IPS-NIHi7 (cell line): ENCODE data around the gene REEP1.
"Not testable (repeated sequence)": the region's sequence is repeated elsewhere in the genome, so short reads cannot be mapped to it uniquely, and the experiment has no call there.

ENCODE experiments used
- DNase-seq: peaks from one replicate; pipeline ENCODE4 v3.0.0; 2012; ENCODE audit warnings: mixed read lengths; ENCODE audit errors: extremely low spot score

REEP1 gene

GRCh38 chr2:86243950-86244733 is 93.3 kb downstream of the REEP1 start:
- no peak for DNase-seq

- no peak for DNase-seq
Observed at GRCh38 chr2:86243272-86243671, 94.2 kb downstream of the REEP1 start.

GRCh38 chr2:86241611-86242010 is 95.8 kb downstream of the REEP1 start:
- DNase-seq, result no peak

GRCh38 chr2:86240251-86240650 is 97.2 kb downstream of the REEP1 start:
- no peak for DNase-seq

- DNase-seq, result no peak
Observed at GRCh38 chr2:86239745-86240144, 97.7 kb downstream of the REEP1 start.

- no peak for DNase-seq
Observed at GRCh38 chr2:86239326-86239725, 98.1 kb downstream of the REEP1 start.

GRCh38 chr2:86238354-86238753 is 99.1 kb downstream of the REEP1 start:
- DNase-seq, result no peak

GRCh38 chr2:86237172-86237571 is 100.3 kb downstream of the REEP1 start:
- no peak for DNase-seq

GRCh38 chr2:86235196-86235980 is 102.0 kb downstream of the REEP1 start:
- no peak for DNase-seq

- no peak for DNase-seq
Observed at GRCh38 chr2:86234563-86235131, 102.8 kb downstream of the REEP1 start.

GRCh38 chr2:86233436-86233835 is 104.0 kb downstream of the REEP1 start:
- DNase-seq, result no peak

GRCh38 chr2:86232910-86233309 is 104.5 kb downstream of the REEP1 start:
- DNase-seq, result no peak

- no peak for DNase-seq
Observed at GRCh38 chr2:86232373-86232784, 105.0 kb downstream of the REEP1 start.

GRCh38 chr2:86231680-86232372 is 105.6 kb downstream of the REEP1 start:
- no peak for DNase-seq

- DNase-seq, result no peak
Observed at GRCh38 chr2:86230961-86231360, 106.5 kb downstream of the REEP1 start.

GRCh38 chr2:86229221-86229620 is 108.2 kb downstream of the REEP1 start:
- DNase-seq, result no peak

GRCh38 chr2:86228574-86228973 is 108.9 kb downstream of the REEP1 start:
- not testable (repeated sequence) for DNase-seq

GRCh38 chr2:86227685-86228084 is 109.7 kb downstream of the REEP1 start:
- no peak for DNase-seq

- no peak for DNase-seq
Observed at GRCh38 chr2:86226636-86227520, 110.5 kb downstream of the REEP1 start.

GRCh38 chr2:86226070-86226469 is 111.4 kb downstream of the REEP1 start:
- DNase-seq, result no peak

- DNase-seq, result no peak
Observed at GRCh38 chr2:86225581-86225980, 111.8 kb downstream of the REEP1 start.
